ENCODE data around the gene POLE. TPM values are rescaled to one million over a fixed set of nuclear protein-coding genes. Genes with fewer than 3 reads are reported as not detected.

The POLE gene
- total RNA-seq, 1 experiment from 2014 or later = 15.8 TPM

DNA sequence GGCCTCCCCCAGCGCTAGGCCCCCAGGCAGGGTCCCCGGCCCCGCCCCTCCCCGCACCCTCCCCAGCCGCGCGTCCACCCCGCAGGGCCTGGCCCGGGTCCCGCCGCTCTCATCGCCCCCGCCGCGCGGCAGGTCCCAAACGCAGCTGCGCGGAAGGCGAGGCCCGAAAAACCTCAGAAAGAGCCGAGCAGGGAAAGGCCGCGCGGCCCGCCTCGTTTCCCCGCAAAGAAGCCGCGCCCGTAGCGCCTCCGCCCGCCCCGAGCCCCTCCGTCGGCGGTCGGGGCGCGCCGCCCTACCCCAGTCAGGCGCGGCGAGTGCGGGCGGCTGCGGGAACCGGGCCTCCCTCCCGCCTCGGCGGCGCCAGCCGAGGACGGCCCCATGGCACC is 324 bp downstream of the POLE start:
- DNase-seq (ENCODE audit: low read depth) = no peak

- DNase-seq (ENCODE audit: low read depth) = no peak
Observed at GRCh38 chr12:132685400-132685799, 1.7 kb downstream of the POLE start.

DNA sequence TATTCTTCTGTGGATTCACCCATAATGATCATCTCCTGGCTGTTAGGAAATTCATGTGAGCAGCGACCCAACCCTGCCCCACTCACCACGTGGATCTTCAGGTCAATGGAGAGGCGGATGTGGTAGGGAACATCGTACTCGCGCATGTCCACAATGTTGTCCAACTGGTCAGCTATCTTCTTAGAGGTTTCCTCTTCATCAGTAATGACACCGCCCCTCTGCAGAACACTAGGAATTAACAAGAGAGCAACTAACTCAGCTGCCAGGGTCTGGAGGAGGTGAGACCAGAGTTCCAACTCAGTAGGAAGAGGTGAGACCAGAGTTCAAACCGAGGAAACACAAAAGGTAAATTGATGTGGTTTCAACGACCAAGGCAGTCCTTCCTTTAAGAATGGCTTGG is 9.7 kb downstream of the POLE start:
- DNase-seq (ENCODE audit: low read depth) = no peak

DNA sequence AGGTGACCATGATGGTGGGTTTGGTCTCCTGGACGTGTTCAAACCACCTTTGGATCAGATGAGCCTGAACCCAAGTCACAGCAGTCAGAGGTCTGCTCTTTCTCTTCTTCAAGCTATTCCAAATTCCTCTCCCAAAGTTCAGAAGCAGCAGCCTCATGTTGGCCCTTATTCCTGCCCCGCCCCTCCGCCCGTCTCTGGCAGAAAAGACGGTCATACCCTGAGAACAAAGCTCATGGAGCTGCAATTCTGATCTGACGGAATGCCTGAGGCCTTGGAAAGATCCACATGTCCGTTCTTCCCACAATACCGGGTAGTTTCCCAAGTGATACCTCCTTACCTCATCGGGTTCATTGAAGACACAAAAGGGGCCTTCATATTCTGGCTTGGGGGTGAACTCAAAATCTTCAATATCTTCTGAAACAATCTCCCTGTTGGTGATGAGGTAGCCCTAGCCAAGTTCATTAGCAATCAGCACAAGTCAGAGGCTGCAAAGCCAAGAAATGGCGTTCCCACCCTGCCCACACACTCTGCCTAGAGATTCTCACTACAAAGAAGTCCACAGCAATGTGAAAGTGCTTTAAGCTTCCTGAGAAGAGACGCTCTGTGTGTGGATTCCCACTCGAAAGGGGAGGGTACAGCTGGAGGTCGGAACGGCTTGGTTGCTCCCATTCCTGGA is 11.2 kb downstream of the POLE start:
- no peak for DNase-seq (ENCODE audit: low read depth)

- DNase-seq (ENCODE audit: low read depth) = no peak
Observed at GRCh38 chr12:132674561-132674960, 12.6 kb downstream of the POLE start.

DNA sequence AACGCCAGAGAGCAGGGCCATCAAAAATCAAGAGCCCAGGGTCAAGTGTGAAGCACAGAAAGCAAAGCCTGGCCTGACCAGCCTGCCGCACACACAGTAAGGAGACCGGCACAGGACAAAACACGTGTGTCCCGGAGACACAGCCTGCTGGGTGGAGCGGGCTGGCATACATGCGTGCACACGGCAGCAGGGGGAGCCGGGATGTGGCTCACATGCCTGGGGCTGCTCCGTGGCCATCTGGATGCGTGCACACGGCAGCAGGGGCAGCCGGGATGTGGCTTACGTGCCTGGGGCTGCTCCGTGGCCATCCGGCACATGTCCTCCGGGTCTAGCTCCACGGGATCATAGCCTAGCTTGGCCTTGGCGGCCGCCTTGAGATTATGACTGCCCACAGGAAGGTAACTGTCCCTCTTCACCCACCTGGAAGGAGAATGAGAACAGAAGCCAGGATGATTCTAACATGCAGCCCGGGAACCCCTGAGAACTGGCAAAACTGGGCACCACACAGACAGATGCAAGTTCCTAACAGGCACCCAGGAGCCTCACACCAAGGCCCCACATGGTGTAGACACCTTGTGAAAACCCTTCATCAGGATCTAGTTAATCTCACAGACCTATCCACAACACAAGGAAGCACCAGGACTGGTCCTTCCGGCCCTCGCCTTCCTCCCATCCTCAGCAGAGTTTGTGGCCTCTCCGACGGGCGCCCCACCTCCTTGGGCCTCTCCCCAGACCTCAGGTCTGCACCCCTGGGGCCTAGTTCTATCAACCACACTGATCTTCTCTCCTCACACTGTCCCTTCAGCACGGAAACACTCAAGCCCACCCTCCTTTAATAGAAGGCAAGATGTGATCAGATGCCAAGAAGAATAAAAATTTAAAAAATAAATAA is 13.6 kb downstream of the POLE start:
- DNase-seq (ENCODE audit: low read depth) = no peak

- no peak for DNase-seq (ENCODE audit: low read depth)
Observed at GRCh38 chr12:132672678-132673077, 14.5 kb downstream of the POLE start.

GRCh38 chr12:132672116-132672515 is 15.0 kb downstream of the POLE start:
- DNase-seq (ENCODE audit: low read depth) = no peak

GRCh38 chr12:132669166-132669879 is 17.8 kb downstream of the POLE start:
- no peak for DNase-seq (ENCODE audit: low read depth)

DNA sequence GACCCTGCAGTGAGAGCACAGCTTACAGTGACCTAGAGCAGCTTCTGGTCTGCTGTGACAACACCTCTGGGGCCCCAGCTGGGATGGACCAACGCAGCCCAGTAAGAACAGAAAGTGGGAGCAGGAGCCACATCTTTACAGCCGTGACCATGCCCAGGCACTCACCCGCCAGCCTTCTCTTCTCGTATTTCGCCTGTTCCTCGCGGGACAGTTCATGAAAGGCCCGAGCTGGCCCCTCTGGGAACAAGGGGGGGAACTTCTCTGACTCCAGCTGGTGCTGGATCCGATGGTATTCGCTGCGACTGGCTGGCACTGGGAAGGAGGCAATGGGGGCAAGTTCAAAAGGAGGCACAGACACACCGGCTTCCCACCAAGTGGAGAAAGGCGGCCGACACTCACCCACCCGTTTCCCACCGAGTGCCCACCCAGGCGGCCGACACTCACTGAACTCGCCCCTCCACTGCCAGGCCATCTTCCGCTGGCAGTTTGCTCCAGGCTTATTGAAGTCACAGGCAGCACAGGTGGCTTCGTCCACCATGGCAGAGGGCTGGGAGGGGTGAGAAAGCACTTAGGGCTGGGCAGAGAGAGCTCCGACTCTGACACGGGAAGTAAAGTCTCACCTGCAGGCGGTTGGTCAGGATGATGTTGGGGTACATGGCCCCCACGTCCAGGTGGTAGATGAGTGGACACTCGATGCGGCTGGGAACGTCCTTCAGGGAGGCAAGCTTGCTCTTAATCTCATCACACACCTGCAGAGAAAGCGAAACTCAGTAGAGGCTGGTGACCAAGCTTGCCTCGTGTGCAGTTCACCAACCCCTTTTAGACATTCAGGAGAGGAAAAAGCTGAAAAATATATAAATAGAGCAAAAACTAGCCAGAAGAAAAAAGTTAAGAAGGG is 18.7 kb downstream of the POLE start:
- DNase-seq (ENCODE audit: low read depth) = no peak

DNA sequence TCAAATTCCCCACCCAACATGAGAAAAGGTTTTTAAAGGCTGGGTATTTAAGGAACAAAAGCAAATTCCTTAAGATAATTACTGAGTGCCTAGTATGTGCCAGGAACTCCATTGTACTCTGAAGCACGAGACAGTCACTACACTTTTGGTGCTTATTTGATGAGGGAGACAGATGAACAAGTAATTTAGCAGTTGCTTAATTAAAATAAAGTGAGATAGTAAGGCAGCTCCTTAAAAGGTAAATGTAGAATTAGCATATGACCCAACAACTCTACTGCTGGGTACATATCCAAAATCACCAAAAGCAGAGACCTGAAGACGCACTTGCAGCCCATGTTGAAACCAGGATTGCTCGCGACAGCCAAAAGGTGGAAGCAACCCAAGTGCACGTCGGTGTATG is 21.3 kb downstream of the POLE start:
- DNase-seq (ENCODE audit: low read depth) = no peak

GRCh38 chr12:132665149-132665491 is 22.0 kb downstream of the POLE start:
- no peak for DNase-seq (ENCODE audit: low read depth)

GRCh38 chr12:132664206-132665148 is 22.7 kb downstream of the POLE start:
- DNase-seq (ENCODE audit: low read depth) = no peak

DNA sequence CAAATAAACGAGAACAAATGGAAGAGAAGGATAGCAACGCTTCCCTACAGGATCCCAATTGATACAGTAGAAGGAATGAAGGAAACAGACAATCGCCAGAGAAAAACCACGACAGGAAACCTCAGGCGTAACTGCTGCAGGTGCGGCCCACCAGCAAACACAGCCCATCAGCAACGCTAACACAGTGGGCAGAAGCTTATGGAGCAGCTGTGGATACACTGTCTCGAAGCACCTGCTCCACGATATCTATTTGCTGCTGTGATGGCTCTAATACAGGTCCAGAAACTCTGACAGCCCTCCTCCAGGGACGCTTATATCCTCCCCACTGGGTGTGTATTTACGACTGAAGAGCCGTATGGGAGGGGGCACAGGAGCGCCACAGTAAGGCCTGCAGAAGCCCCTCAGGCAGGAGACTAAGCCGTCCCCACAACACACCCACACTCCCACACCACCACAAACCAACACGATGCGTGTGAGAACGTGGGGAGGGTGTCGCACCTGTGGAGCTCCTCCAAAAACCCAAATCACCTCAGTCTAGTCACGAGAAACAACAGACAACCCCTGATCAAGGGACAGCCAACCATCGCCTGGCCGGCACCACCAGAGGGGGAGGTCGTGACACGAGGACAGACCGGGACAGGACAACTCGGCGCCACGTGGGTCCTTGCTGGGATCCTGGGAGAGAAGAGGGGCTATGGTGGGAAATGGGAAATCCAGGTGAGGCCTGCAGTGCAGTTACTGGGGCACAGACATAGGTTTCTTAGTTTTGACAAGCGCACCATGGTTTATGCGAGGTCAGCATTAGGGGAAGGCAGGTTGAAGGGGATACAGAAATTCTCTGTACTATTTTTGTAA is 24.0 kb downstream of the POLE start:
- no peak for DNase-seq (ENCODE audit: low read depth)

DNA sequence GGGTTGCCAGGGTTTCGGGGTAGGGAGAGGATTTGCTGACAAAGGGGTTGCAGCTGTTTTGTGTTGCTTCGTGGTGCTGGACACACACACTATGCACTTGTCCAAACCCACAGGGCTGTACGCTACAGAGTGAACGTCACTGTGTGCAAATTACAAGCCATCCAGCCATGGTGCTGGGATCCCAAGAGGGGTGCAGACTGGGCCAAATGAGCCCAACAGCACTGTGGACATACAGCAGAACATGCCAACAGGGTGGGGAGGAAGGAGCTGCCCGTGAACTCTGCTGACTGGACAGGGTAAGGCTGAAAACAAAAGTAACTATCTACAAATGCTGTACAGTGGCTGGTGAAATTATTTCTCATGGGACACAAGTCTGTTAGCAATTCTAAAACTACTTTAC is 25.2 kb downstream of the POLE start:
- DNase-seq (ENCODE audit: low read depth) = no peak

DNA sequence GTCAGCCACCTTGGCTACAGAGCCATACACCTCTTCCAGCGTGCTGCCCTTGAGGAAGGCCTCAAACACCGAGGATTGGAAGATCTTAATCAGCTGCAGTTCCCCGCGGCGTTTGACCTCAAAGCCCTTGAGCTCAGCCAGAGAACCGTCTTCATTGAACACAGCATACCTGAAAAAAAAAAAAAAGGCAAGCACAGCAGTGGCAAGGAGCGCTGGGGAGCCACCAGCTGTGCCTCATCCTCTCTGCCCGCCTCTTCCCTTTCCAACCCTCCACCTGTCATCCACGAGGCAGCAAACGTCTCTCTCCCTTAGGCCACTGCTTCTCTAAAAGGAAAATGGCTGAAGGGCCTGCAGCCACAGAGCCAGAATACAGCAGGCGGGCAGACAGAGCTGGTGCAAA is 26.1 kb downstream of the POLE start:
- DNase-seq (ENCODE audit: low read depth) = no peak

DNA sequence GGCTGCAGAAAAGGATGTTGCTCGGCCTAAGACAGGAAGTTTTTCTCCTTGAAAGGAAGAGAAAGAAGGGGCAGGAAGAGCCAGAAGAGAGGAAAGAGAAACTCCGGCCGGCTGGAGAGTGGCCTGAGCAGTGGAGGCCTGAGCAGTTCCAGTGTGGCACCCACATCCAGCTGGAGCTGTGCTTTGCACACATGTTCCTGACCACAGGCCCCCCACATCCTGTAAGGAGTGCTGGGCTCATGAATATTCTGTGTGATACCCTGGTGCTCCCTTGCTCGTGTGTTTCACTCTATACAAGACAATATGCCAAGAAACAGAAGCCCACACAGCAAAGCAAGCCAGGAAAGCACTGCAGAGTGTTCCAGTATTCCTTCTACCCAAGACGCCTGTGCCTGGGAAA is 27.1 kb downstream of the POLE start:
- no peak for DNase-seq (ENCODE audit: low read depth)

GRCh38 chr12:132659146-132659545 is 28.0 kb downstream of the POLE start:
- no peak for DNase-seq (ENCODE audit: low read depth)

DNA sequence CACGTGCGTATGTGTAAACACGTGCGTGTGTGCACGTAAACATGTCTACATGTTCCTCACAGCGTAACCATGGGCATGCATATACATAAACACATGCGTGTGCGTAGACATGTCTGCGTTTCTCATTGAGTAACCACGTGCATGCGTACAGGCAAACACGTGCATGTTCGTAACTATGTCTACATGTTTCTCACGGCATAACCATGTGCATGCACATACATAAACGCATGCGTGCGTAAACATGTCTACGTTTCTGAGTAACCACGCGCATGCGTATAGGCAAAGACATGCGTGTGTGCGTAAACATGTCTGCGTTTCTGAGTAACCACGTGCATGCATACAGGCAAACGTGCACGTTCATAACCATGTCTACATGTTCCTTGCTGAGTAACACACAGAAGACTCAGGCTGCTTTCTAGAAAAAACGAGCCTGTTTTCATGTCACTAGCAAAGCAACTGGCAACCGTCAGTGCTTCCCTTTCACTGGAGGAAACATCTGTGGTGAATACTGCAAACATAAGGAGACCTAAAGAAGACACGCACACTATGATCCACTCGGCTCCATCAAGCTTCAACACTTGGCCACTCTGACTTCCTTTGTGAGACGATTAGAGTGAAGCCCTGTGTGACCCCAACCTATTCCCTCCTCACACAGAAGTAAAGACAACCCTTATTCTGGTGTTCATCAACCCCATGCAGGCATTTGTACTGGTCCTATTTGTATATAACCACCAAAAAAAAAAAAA is 28.8 kb downstream of the POLE start:
- no peak for DNase-seq (ENCODE audit: low read depth)

Data from M059J (cell line).